22Rv1 (cell line): Measurements from ENCODE around the gene AKR7A2.

Experiments
- H3K27ac ChIP-seq: fragments of 450-650 bp; 2 replicates; pipeline ENCODE4 v1.5.1; 2017
- CTCF ChIP-seq: fragments of 450-650 bp; IDR thresholded peaks from 2 replicates; pipeline ENCODE4 v1.5.1; 2017; ENCODE audit warnings: mild to moderate bottlenecking
- ZFX ChIP-seq: fragments of 450-650 bp; IDR thresholded peaks from 2 replicates; pipeline ENCODE4 v1.6.1; 2017; ENCODE audit warnings: antibody characterized with exemption, borderline replicate concordance

The AKR7A2 gene

GRCh38 chr1:19343617-19344350, 31.8 kb upstream of the AKR7A2 start:
- no peak overlapping the region for H3K27ac ChIP-seq
- TF ChIP-seq ZFX (no peak), CTCF (no peak)

- H3K27ac ChIP-seq, result no peak overlapping the region
- TF ChIP-seq ZFX, result no peak
- TF ChIP-seq CTCF, result no peak
These were observed 31.1 kb upstream of the AKR7A2 start for GRCh38 chr1:19342894-19343616.

GRCh38 chr1:19342062-19342750, 30.3 kb upstream of the AKR7A2 start:
- no peak overlapping the region for H3K27ac ChIP-seq
- TF ChIP-seq CTCF (no peak), ZFX (no peak)

- TF ChIP-seq ZFX (no peak), CTCF (peak; percentile 94)
- no peak overlapping the region for H3K27ac ChIP-seq
These were observed 29.5 kb upstream of the AKR7A2 start for GRCh38 chr1:19341201-19342061.

- TF ChIP-seq ZFX, result no peak
- TF ChIP-seq CTCF, result no peak
- H3K27ac ChIP-seq, result no peak overlapping the region
These were observed 28.5 kb upstream of the AKR7A2 start for GRCh38 chr1:19340387-19340937.

- TF ChIP-seq CTCF (no peak), ZFX (no peak)
- no peak overlapping the region for H3K27ac ChIP-seq
These were observed 27.4 kb upstream of the AKR7A2 start for GRCh38 chr1:19339214-19339861.
